CD4-positive, CD25-positive, alpha-beta regulatory T cell (primary cell): ENCODE results near the gene GALNT7. TPM values are rescaled to one million over a fixed set of nuclear protein-coding genes. Genes with fewer than 3 reads are reported as not detected.

Experiments used
- ATAC-seq, 2 donors: fragments of 150-1000 bp; cut with Tn5 transposase; one replicate each; pipeline ENCODE4 v1.10.0; 2021; ENCODE audit warnings: low read depth in 2 of 2, moderate number of reproducible peaks in 2 of 2, moderate library complexity in 1 of 2
- DNase-seq, 3 donors: peaks; one replicate each; pipeline versions ENCODE4 v3.0.0 to v3.0.0-alpha.2; 2012 to 2022; ENCODE audit warnings: mixed read lengths in 1 of 3
- H3K27ac ChIP-seq: one replicate; pipeline ENCODE4 v1.7.0; 2013; ENCODE audit warnings: mild to moderate bottlenecking, low read length; ENCODE audit not compliant: insufficient read depth, poor library complexity, severe bottlenecking
- H3K27me3 ChIP-seq: one replicate; pipeline ENCODE4 v1.7.0; 2013; ENCODE audit warnings: low read length; ENCODE audit not compliant: control insufficient read depth, insufficient read depth
- H3K36me3 ChIP-seq: one replicate; pipeline ENCODE4 v1.7.0; 2013; ENCODE audit warnings: mild to moderate bottlenecking, low read length, moderate library complexity; ENCODE audit not compliant: control insufficient read depth, insufficient read depth
- H3K4me1 ChIP-seq: 2 replicates; pipeline ENCODE4 v1.7.0; 2013; ENCODE audit warnings: mild to moderate bottlenecking, low read length; ENCODE audit not compliant: insufficient read depth, control insufficient read depth, poor library complexity, severe bottlenecking
- H3K4me3 ChIP-seq: one replicate; pipeline ENCODE4 v1.7.0; 2013; ENCODE audit warnings: low read depth, mild to moderate bottlenecking, low read length, moderate library complexity
- H3K9me3 ChIP-seq, 2 experiments: 1 replicate in 1 of 2; 2 replicates in 1 of 2; pipeline ENCODE4 v1.7.0; 2013; ENCODE audit warnings: low read length in 2 of 2, mild to moderate bottlenecking in 1 of 2, moderate library complexity in 1 of 2; ENCODE audit not compliant: control insufficient read depth in 2 of 2
- H3K27ac Mint-ChIP-seq, 3 donors: one replicate each; pipeline ENCODE4 v1.8.0; 2020 to 2022; ENCODE audit warnings: mild to moderate bottlenecking in 3 of 3, mixed read lengths in 3 of 3, moderate library complexity in 2 of 3
- H3K27me3 Mint-ChIP-seq: one replicate; pipeline ENCODE4 v1.8.0; 2022; ENCODE audit warnings: mild to moderate bottlenecking, mixed read lengths
- H3K36me3 Mint-ChIP-seq: one replicate; pipeline ENCODE4 v1.8.0; 2020; ENCODE audit warnings: mixed read lengths
- H3K4me1 Mint-ChIP-seq, 4 donors: one replicate each; pipeline ENCODE4 v1.8.0; 2020 to 2022; ENCODE audit warnings: mixed read lengths in 4 of 4, mild to moderate bottlenecking in 1 of 4
- H3K4me3 Mint-ChIP-seq, 4 donors: one replicate each; pipeline ENCODE4 v1.8.0; 2020 to 2022; ENCODE audit warnings: mild to moderate bottlenecking in 4 of 4, mixed read lengths in 4 of 4, moderate library complexity in 3 of 4
- H3K9me3 Mint-ChIP-seq, 7 donors: one replicate each; pipeline ENCODE4 v1.8.0; 2020 to 2022; ENCODE audit warnings: mixed read lengths in 7 of 7, mild to moderate bottlenecking in 3 of 7, moderate library complexity in 2 of 7
- polyA plus RNA-seq, 4 donors: library from polyadenylated mRNA; unstranded; fragments of 300-500 nt; fragmentation: Illumina TruSeq; gene quantifications; one replicate each; pipeline ENCODE4 v1.2.3, GENCODE V29; 2021
- total RNA-seq: library from RNA; stranded (reverse); gene quantifications from one replicate; pipeline ENCODE4 v1.2.3, GENCODE V29; 2022

GALNT7 gene
- total and polyA plus RNA-seq, 5 donors from 2014 or later, result 13.0 to 19.5 (median 14.9) TPM

GRCh38 chr4:173367285-173367684 is 198.7 kb downstream of the GALNT7 start:
- Mint-ChIP-seq H3K27me3 (peaks cover 5% of the 10 kb centered on the region), H3K4me3 (peak overlapping the region in 3 of 4 donors; percentile 35 to 79 (median 47)), H3K9me3 (no peaks in the 10 kb centered on the region), H3K27ac (peak overlapping the region in 2 of 3 donors; percentile 30 to 79), H3K4me1 (peaks cover 20 to 48% (median 25%) of the 10 kb centered on the region in 4 donors), H3K36me3 (no peaks in the 10 kb centered on the region)
- Histone ChIP-seq H3K4me1 (peaks cover 34% of the 10 kb centered on the region), H3K36me3 (no peaks in the 10 kb centered on the region), H3K27ac (peak overlapping the region; percentile 53), H3K4me3 (peak overlapping the region; percentile 28), H3K27me3 (no peaks in the 10 kb centered on the region), H3K9me3 (no peaks in the 10 kb centered on the region)
- DNase-seq (peak in 1 of 3 donors; percentile 75), ATAC-seq (no peak)

- H3K36me3 Mint-ChIP-seq, result no peaks in the 10 kb centered on the region
- H3K36me3 ChIP-seq, result no peaks in the 10 kb centered on the region
- DNase-seq (no peak), ATAC-seq (no peak)
- H3K4me1 ChIP-seq, result peaks cover 41% of the 10 kb centered on the region
- H3K4me1 Mint-ChIP-seq, result peaks cover 21 to 51% (median 27%) of the 10 kb centered on the region in 4 donors
- no peaks in the 10 kb centered on the region for H3K27me3 ChIP-seq
- H3K27me3 Mint-ChIP-seq, result peaks cover 5% of the 10 kb centered on the region
- peak overlapping the region; percentile 37 for H3K4me3 ChIP-seq
- peak overlapping the region; percentile 53 for H3K27ac ChIP-seq
- no peak overlapping the region for H3K27ac Mint-ChIP-seq
- no peaks in the 10 kb centered on the region for H3K9me3 ChIP-seq
- H3K9me3 Mint-ChIP-seq, result no peaks in the 10 kb centered on the region
- H3K4me3 Mint-ChIP-seq, result peak overlapping the region; percentile 5 to 47 (median 36)
Measured at GRCh38 chr4:173367946-173368345, 199.3 kb downstream of the GALNT7 start.

DNA sequence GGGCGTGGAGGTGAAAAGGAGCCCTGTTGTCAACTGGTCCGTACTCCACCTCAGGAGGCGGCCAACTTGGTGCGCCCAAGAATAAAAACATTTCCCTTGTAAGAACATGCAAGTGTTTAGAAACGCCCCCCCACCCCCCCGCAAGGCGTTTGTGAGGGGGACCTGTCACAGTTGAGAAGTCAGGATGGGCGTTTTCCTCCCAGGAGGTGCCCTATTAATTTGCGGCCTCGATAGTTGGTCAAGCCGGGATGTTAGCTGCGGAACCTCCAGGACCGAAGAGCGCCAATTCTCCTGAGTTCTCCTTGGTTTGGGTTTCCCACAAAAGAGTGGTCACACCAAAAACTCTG is 201.5 kb downstream of the GALNT7 start:
- Mint-ChIP-seq H3K4me3 (peak overlapping the region; percentile 96 to 99 (median 98)), H3K4me1 (peaks cover 24 to 57% (median 32%) of the 10 kb centered on the region in 4 donors), H3K36me3 (no peaks in the 10 kb centered on the region), H3K9me3 (no peaks in the 10 kb centered on the region), H3K27me3 (peaks cover 5% of the 10 kb centered on the region), H3K27ac (peak overlapping the region; percentile 94 to 98 (median 97))
- Histone ChIP-seq H3K9me3 (no peaks in the 10 kb centered on the region), H3K27me3 (no peaks in the 10 kb centered on the region), H3K36me3 (no peaks in the 10 kb centered on the region), H3K4me1 (peaks cover 42% of the 10 kb centered on the region), H3K27ac (peak overlapping the region; percentile 90), H3K4me3 (peak overlapping the region; percentile 100)
- ATAC-seq (peak; percentile 13 to 18), DNase-seq (peak in 1 of 3 donors; percentile 61)

DNA sequence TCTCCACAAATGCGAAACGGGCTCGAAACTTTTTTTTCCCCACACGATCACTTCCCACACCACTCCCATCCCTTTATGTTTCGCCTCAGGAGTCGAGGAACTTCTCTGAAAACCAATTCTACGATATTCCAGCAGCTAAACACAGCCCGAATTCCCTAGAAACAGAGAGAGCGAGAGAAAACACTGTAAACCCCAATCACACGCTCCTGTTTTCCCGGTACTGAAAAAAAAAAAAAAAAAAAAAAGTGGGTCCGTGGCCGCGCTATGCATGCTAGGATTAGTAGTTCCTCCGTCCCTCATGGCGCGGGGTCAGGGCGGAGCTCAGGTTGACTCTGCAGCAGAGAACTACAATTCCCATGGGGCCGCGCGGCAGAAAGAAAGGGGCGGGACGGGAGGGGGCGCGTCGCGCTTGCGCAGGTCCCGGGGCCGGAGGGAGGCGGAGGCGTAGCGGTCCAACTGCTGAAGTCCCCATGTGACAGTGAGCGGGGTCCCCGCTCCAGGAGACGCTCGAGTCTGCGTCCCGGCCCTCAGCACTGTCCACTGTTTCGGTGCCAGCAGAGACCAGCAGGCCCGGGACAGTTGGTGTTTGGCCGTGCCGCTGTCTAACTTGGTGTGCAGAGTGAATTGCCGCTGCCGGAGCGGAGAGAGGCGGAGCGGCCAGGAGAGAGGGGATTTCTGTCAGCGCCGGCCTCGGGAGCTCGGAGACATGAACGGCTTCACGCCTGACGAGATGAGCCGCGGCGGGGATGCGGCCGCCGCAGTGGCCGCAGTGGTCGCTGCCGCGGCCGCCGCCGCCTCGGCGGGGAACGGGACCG is 202.1 kb downstream of the GALNT7 start, which contains the start of gene SAP30:
Gene SAP30 (plus strand): TSS at position 478 of the 815 bp plus-strand sequence. CDS start 229 bp downstream, at position 707.
- Histone ChIP-seq H3K27ac (peak within 1 kb of the TSS; percentile 90), H3K4me3 (peak within 1 kb of the TSS; percentile 100), H3K36me3 (no peaks in the 10 kb centered on the region), H3K4me1 (peaks cover 39% of the 10 kb centered on the region), H3K27me3 (no peaks in the 10 kb centered on the region), H3K9me3 (no peaks in the 10 kb centered on the region)
- Mint-ChIP-seq H3K27ac (peak within 1 kb of the TSS; percentile 94 to 98 (median 97)), H3K4me3 (peak within 1 kb of the TSS; percentile 96 to 99 (median 98)), H3K27me3 (peaks cover 5% of the 10 kb centered on the region), H3K4me1 (peaks cover 21 to 51% (median 27%) of the 10 kb centered on the region in 4 donors), H3K9me3 (no peaks in the 10 kb centered on the region), H3K36me3 (no peaks in the 10 kb centered on the region)
- ATAC-seq, result peak; percentile 88 to 90
- DNase-seq, result peak; percentile 94 to 99 (median 95)

GRCh38 chr4:173371292-173372192 is 202.9 kb downstream of the GALNT7 start:
- Histone ChIP-seq H3K36me3 (no peaks in the 10 kb centered on the region), H3K27me3 (no peaks in the 10 kb centered on the region), H3K27ac (peak overlapping the region; percentile 90), H3K9me3 (no peaks in the 10 kb centered on the region), H3K4me1 (peaks cover 33% of the 10 kb centered on the region), H3K4me3 (peak overlapping the region; percentile 93)
- ATAC-seq (no peak), DNase-seq (peak; percentile 22 to 61 (median 50))
- H3K4me1 Mint-ChIP-seq, result peaks cover 22 to 43% (median 27%) of the 10 kb centered on the region in 4 donors
- no peaks in the 10 kb centered on the region for H3K9me3 Mint-ChIP-seq
- H3K27ac Mint-ChIP-seq, result peak overlapping the region; percentile 86 to 98 (median 90)
- no peaks in the 10 kb centered on the region for H3K36me3 Mint-ChIP-seq
- H3K27me3 Mint-ChIP-seq, result peaks cover 5% of the 10 kb centered on the region
- H3K4me3 Mint-ChIP-seq, result peak overlapping the region; percentile 96

Other genes starting within 250 kb of the GALNT7 start
- 210 TPM for gene HMGB2, start 165.5 kb downstream of the GALNT7 start, total RNA-seq
- 100 to 1,000 TPM; 280 to 438 (median 341) TPM for gene HMGB2, start 165.5 kb downstream of the GALNT7 start, polyA plus RNA-seq
- 8.4 TPM for gene SAP30, start 202.1 kb downstream of the GALNT7 start, total RNA-seq
- 10 to 100 TPM in 2 of 4 donors, 1 to 10 TPM in 2; 6.0 to 16.7 (median 9.3) TPM for gene SAP30, start 202.1 kb downstream of the GALNT7 start, polyA plus RNA-seq
- not detected for gene SCRG1, start 230.3 kb downstream of the GALNT7 start, total RNA-seq
- under 1 TPM in 2 of 4 donors, not detected in 2; 0.05 to 0.17 TPM for gene SCRG1, start 230.3 kb downstream of the GALNT7 start, polyA plus RNA-seq